ENCODE measurements around the gene TRIM25.

The TRIM25 gene

GRCh38 chr17:56926270-56926669, 12.4 kb upstream of the TRIM25 start:
- no peaks in the 10 kb centered on the region for H3K36me3 ChIP-seq (ENCODE audit: control insufficient read depth in 2 of 2, insufficient read depth in 1 of 2, low read length in 2 of 2)
- H3K27ac ChIP-seq (ENCODE audit: extremely low read depth, low read depth, low read length): no peak overlapping the region
- ChIA-PET POLR2A (no interaction called here), CTCF (interaction anchor here (0.7 to 2.5 kb wide), 3 partner anchors 83 to 188 kb away, joined by 3 to 7 read pairs (median 4); no protein-coding TSS in a partner anchor)
- no peaks in the 10 kb centered on the region for H3K4me1 ChIP-seq (ENCODE audit: control insufficient read depth, insufficient read depth, low read length)
- H3K4me3 ChIP-seq (ENCODE audit: low read depth, low read length): no peak overlapping the region
- TF ChIP-seq BCL11B (tag by site-specific recombination; IDR thresholded peaks at IDR 0.05; ENCODE audit: low read depth) (no peak), ZNF664 (tag by site-specific recombination; IDR thresholded peaks at IDR 0.05) (no peak), ZSCAN4 (tag by site-specific recombination; IDR thresholded peaks at IDR 0.05) (no peak), GLI2 (tag by site-specific recombination; IDR thresholded peaks at IDR 0.05; ENCODE audit: borderline replicate concordance, low read depth) (no peak), ZNF148 (tag by site-specific recombination; IDR thresholded peaks at IDR 0.05; ENCODE audit: borderline replicate concordance) (no peak), ZNF529 (tag by site-specific recombination; IDR thresholded peaks at IDR 0.05; ENCODE audit: insufficient replicate concordance) (no peak), ZBTB11 (tag by site-specific recombination; conservative IDR thresholded peaks at IDR 0.05; ENCODE audit: low read depth) (no peak), ZNF621 (tag by site-specific recombination; IDR thresholded peaks at IDR 0.05) (no peak), TCF7L2 (IDR thresholded peaks at IDR 0.05; ENCODE audit: borderline replicate concordance, low read depth, low read length) (no peak), ZNF701 (tag by site-specific recombination; IDR thresholded peaks at IDR 0.05) (no peak), REST (tag by site-specific recombination; IDR thresholded peaks at IDR 0.05) (no peak), ZNF776 (tag by site-specific recombination; IDR thresholded peaks at IDR 0.05; ENCODE audit: borderline replicate concordance) (no peak), ZNF157 (tag by site-specific recombination; IDR thresholded peaks at IDR 0.05) (no peak)
- H3K9me3 ChIP-seq (ENCODE audit: control insufficient read depth, insufficient read depth, low read depth, low read length): no peaks in the 10 kb centered on the region

DNA sequence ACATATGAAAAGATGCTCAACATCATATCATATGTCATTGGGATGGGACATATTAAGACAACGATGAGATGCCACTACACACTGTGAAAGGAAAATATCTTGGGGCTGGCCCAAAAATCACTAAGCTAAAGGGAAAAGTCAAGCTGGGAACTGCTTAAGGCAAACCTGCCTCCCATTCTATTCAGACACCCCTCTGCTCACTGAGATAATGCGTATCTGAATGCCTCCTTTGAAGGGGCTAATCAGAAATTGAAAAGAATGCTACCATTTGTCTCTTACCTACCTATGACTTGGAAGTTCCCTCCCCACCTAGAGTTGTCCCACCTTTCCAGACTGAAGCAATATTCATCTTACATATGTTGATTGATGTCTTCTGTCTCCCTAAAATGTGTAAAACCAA, 11.2 kb upstream of the TRIM25 start:
- H3K4me1 ChIP-seq (ENCODE audit: control insufficient read depth, insufficient read depth, low read length): no peaks in the 10 kb centered on the region
- TF ChIP-seq ZNF623 (tag by site-specific recombination; IDR thresholded peaks at IDR 0.05): no peak
- no peak for TF ChIP-seq KLF10 (tag by site-specific recombination; IDR thresholded peaks at IDR 0.05)
- TF ChIP-seq, protein P1, sequence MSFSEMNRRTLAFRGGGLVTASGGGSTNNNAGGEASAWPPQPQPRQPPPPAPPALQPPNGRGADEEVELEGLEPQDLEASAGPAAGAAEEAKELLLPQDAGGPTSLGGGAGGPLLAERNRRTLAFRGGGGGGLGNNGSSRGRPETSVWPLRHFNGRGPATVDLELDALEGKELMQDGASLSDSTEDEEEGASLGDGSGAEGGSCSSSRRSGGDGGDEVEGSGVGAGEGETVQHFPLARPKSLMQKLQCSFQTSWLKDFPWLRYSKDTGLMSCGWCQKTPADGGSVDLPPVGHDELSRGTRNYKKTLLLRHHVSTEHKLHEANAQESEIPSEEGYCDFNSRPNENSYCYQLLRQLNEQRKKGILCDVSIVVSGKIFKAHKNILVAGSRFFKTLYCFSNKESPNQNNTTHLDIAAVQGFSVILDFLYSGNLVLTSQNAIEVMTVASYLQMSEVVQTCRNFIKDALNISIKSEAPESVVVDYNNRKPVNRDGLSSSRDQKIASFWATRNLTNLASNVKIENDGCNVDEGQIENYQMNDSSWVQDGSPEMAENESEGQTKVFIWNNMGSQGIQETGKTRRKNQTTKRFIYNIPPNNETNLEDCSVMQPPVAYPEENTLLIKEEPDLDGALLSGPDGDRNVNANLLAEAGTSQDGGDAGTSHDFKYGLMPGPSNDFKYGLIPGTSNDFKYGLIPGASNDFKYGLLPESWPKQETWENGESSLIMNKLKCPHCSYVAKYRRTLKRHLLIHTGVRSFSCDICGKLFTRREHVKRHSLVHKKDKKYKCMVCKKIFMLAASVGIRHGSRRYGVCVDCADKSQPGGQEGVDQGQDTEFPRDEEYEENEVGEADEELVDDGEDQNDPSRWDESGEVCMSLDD (tag by site-specific recombination; IDR thresholded peaks at IDR 0.05): no peak
- no peak for TF ChIP-seq ZNF416 (tag by site-specific recombination; IDR thresholded peaks at IDR 0.05)
- no peak for TF ChIP-seq ZNF529 (tag by site-specific recombination; IDR thresholded peaks at IDR 0.05; ENCODE audit: insufficient replicate concordance)
- no peak for TF ChIP-seq ZNF654 (tag by site-specific recombination; IDR thresholded peaks at IDR 0.05; ENCODE audit: low read depth)
- no peak for TF ChIP-seq ZNF645 (tag by site-specific recombination; IDR thresholded peaks at IDR 0.05)

More for the DNA sequence above, 11.2 kb upstream of the TRIM25 start:
- Histone ChIP-seq H3K27ac (ENCODE audit: extremely low read depth, low read depth, low read length) (no peak overlapping the region), H3K36me3 (ENCODE audit: control insufficient read depth in 2 of 2, insufficient read depth in 1 of 2, low read length in 2 of 2) (no peaks in the 10 kb centered on the region), H3K4me3 (ENCODE audit: low read depth, low read length) (no peak overlapping the region), H3K9me3 (ENCODE audit: control insufficient read depth, insufficient read depth, low read depth, low read length) (no peaks in the 10 kb centered on the region)
- CTCF ChIA-PET: no interaction called here
- POLR2A ChIA-PET: no interaction called here
